A549 (cell line): ENCODE results near the gene SLC26A9. TPM values are rescaled to one million over a fixed set of nuclear protein-coding genes. Genes with fewer than 3 reads are reported as not detected.

Experiments used
- ATAC-seq, 2 experiments: fragments of 200-7000 bp in 1 of 2; fragments of >200 bp in 1 of 2; cut with Nextera tagmentation in 1 of 2; cut with Tn5 transposase in 1 of 2; 3 replicates each; pipeline versions ENCODE4 v1.8.0 to v1.9.1; 2018 to 2020; ENCODE audit warnings: mild to moderate bottlenecking in 1 of 2, moderate library complexity in 1 of 2
- CTCF ChIA-PET: fragments of 300-600 bp; sonication (Branson Sonifier 250); formaldehyde crosslinking; extraction: SDS; loops from one replicate; lab custom pipeline; 2021; ENCODE audit warnings: antibody characterized with exemption, inconsistent platforms; lab: Yijun Ruan, JAX
- POLR2A ChIA-PET: fragments of 350-600 bp; formaldehyde crosslinking; extraction: SDS; loops from one replicate; lab custom pipeline; 2021; ENCODE audit warnings: antibody characterized with exemption, inconsistent platforms; lab: Yijun Ruan, JAX
- DNase-seq, 2 experiments: peaks; one replicate each; pipeline versions ENCODE4 v3.0.0 to v3.0.0-alpha.2; 2011 to 2016; ENCODE audit warnings: low read depth in 1 of 2, low spot score in 1 of 2
- FAIRE-seq: peaks from 2 replicates; lab custom pipeline; 2011; peaks lifted over from hg19 to GRCh38; lab: Jason Lieb, UNC
- H3K27ac ChIP-seq, 2 experiments: fragments of >200 bp; sonication (Bioruptor Twin); formaldehyde crosslinking; 3 replicates each; pipeline ENCODE4 v1.5.1; 2016 to 2017
- H3K4me1 ChIP-seq: fragments of >200 bp; sonication (Bioruptor Twin); formaldehyde crosslinking; 3 replicates; pipeline ENCODE4 v1.6.1; 2016
- H3K4me2 ChIP-seq: fragments of >200 bp; sonication (Bioruptor Twin); formaldehyde crosslinking; 3 replicates; pipeline ENCODE4 v1.6.1; 2016
- H3K4me3 ChIP-seq: fragments of >200 bp; sonication (Bioruptor Twin); formaldehyde crosslinking; 3 replicates; pipeline ENCODE4 v1.5.1; 2016
- H3K9me3 ChIP-seq: fragments of >200 bp; sonication (Bioruptor Twin); formaldehyde crosslinking; 3 replicates; pipeline ENCODE4 v1.6.1; 2016
- CEBPB ChIP-seq, 2 experiments: fragments of >200 bp in 1 of 2; sonication (Bioruptor Twin) in 1 of 2; formaldehyde crosslinking in 1 of 2; IDR thresholded peaks; 2 replicates each; pipeline ENCODE4 v1.6.1; 2012 to 2016
- GATA3 ChIP-seq: IDR thresholded peaks from 2 replicates; pipeline ENCODE4 v1.6.1; 2012; ENCODE audit warnings: borderline replicate concordance
- HDAC2 ChIP-seq: fragments of 200-600 bp; sonication (generic); IDR thresholded peaks from 2 replicates; pipeline ENCODE4 v1.6.1; 2016
- HOXA7 ChIP-seq: fragments of 250-450 bp; sonication (Bioruptor Pico); IDR thresholded peaks from 2 replicates; pipeline ENCODE4 v1.5.0; 2020; ENCODE audit warnings: mild to moderate bottlenecking, moderate library complexity
- JUN ChIP-seq, 2 experiments: fragments of >200 bp; sonication (Bioruptor Twin); formaldehyde crosslinking; IDR thresholded peaks; 2 replicates in 1 of 2; 3 replicates in 1 of 2; pipeline ENCODE4 v1.6.1; 2016 to 2017
- KDM5A ChIP-seq: fragments of 200-600 bp; sonication (generic); IDR thresholded peaks from 2 replicates; pipeline ENCODE4 v1.6.1; 2016; ENCODE audit warnings: antibody characterized with exemption, mild to moderate bottlenecking
- NPAS2 ChIP-seq: fragments of 250-450 bp; sonication (Bioruptor Pico); IDR thresholded peaks from 2 replicates; pipeline ENCODE4 v1.8.0; 2022; ENCODE audit warnings: mild to moderate bottlenecking, moderate library complexity, borderline replicate concordance
- NR3C1 ChIP-seq: fragments of >200 bp; sonication (Bioruptor Twin); formaldehyde crosslinking; IDR thresholded peaks from 3 replicates; pipeline ENCODE4 v1.6.1; 2017
- PHF8 ChIP-seq: fragments of 200-600 bp; sonication (generic); IDR thresholded peaks from 2 replicates; pipeline ENCODE4 v1.6.1; 2016; ENCODE audit warnings: low read depth, mild to moderate bottlenecking, antibody characterized with exemption, moderate library complexity, borderline replicate concordance
- POLR2A ChIP-seq: IDR thresholded peaks from 2 replicates; pipeline ENCODE4 v1.6.1; 2012; ENCODE audit warnings: mild to moderate bottlenecking, low read length
- RARB ChIP-seq: fragments of 250-450 bp; sonication (Bioruptor Pico); IDR thresholded peaks from 2 replicates; pipeline ENCODE4 v1.8.0; 2021; ENCODE audit warnings: mild to moderate bottlenecking, moderate library complexity
- RFX5 ChIP-seq: fragments of 450-650 bp; IDR thresholded peaks from 2 replicates; pipeline ENCODE4 v1.7.1; 2014; ENCODE audit warnings: antibody characterized with exemption, mild to moderate bottlenecking, moderate library complexity
- RNF2 ChIP-seq: fragments of 200-600 bp; sonication (generic); IDR thresholded peaks from 2 replicates; pipeline ENCODE4 v1.6.1; 2016; ENCODE audit warnings: low read depth, mild to moderate bottlenecking, antibody characterized with exemption, moderate library complexity, borderline replicate concordance
- TFCP2L1 ChIP-seq: fragments of 250-450 bp; sonication (Bioruptor Pico); IDR thresholded peaks from 2 replicates; pipeline ENCODE4 v1.5.0; 2021; ENCODE audit warnings: mild to moderate bottlenecking
- TP53 ChIP-seq: fragments of 250-450 bp; sonication (Bioruptor Pico); IDR thresholded peaks from 2 replicates; pipeline ENCODE4 v1.5.0; 2021; ENCODE audit warnings: mild to moderate bottlenecking, moderate library complexity
- ZC3H11A ChIP-seq: fragments of 450-650 bp; IDR thresholded peaks from 2 replicates; pipeline ENCODE4 v1.6.1; 2014; ENCODE audit warnings: antibody characterized with exemption, mild to moderate bottlenecking
- ZFP36 ChIP-seq: fragments of 450-650 bp; IDR thresholded peaks from 2 replicates; pipeline ENCODE4 v1.6.1; 2014; ENCODE audit warnings: borderline replicate concordance; ENCODE audit not compliant: partially characterized antibody
- ZNF302 ChIP-seq: fragments of 250-450 bp; sonication (Bioruptor Pico); IDR thresholded peaks from 2 replicates; pipeline ENCODE4 v1.9.0; 2021; ENCODE audit warnings: inconsistent platforms, mild to moderate bottlenecking, moderate library complexity
- ZSCAN20 ChIP-seq: fragments of 250-450 bp; sonication (Bioruptor Pico); IDR thresholded peaks from 2 replicates; pipeline ENCODE4 v1.8.0; 2022; ENCODE audit warnings: mild to moderate bottlenecking, moderate library complexity
- whole genome bisulfite sequencing: methylation state at CpG from one replicate; pipeline ENCODE4 v1.1.6; 2017; ENCODE audit errors: missing lambda C conversion rate; 5-methylcytosine and 5-hydroxymethylcytosine counted together
- polyA plus RNA-seq, 4 experiments: library from polyadenylated mRNA; depleted of rRNA in 3 of 4; stranded (reverse); fragments of >200 nt; fragmentation: RNase III in 1 of 4; extraction: RNeasy Plus Mini Kit Qiagen cat#74134 plus additional on column Dnase treatment in 1 of 4; gene quantifications; 2 replicates in 3 of 4; 3 replicates in 1 of 4; pipeline ENCODE4 v1.2.3, GENCODE V29; 2011 to 2017
- TF ChIP-seq, protein P1 (sequence below): fragments of 200-600 bp; sonication (generic); IDR thresholded peaks from 2 replicates; pipeline ENCODE4 v1.6.1; 2016; ENCODE audit warnings: antibody characterized with exemption, mild to moderate bottlenecking, moderate library complexity
- TF ChIP-seq, protein P2 (sequence below): fragments of >200 bp; sonication (Bioruptor Twin); formaldehyde crosslinking; IDR thresholded peaks from 2 replicates; pipeline ENCODE4 v1.6.1; 2016
- TF ChIP-seq, protein P3 (sequence below): fragments of >200 bp; sonication (Bioruptor Twin); formaldehyde crosslinking; IDR thresholded peaks from 3 replicates; pipeline ENCODE4 v1.5.1; 2016
- TF ChIP-seq, protein P4 (sequence below): fragments of 250-450 bp; sonication (Bioruptor Pico); IDR thresholded peaks from 2 replicates; pipeline ENCODE4 v1.5.0; 2021; ENCODE audit warnings: mild to moderate bottlenecking, moderate library complexity, borderline replicate concordance
- TF ChIP-seq, protein P5 (sequence below): fragments of 250-450 bp; sonication (Bioruptor Pico); IDR thresholded peaks from 2 replicates; pipeline ENCODE4 v1.5.0; 2020; ENCODE audit warnings: low read depth, mild to moderate bottlenecking, moderate library complexity
- TF ChIP-seq, protein P6 (sequence below): fragments of >200 bp; sonication (Bioruptor Twin); formaldehyde crosslinking; IDR thresholded peaks from 3 replicates; pipeline ENCODE4 v1.6.1; 2016
- TF ChIP-seq, protein P7 (sequence below): fragments of 150-350 bp; IDR thresholded peaks from 2 replicates; pipeline ENCODE4 v1.6.1; 2014; ENCODE audit warnings: low read depth, mild to moderate bottlenecking, low read length

The SLC26A9 gene
- polyA plus RNA-seq, 2 of the 4 experiments (the other 2 are of a cell fraction), result 0.18 to 0.98 TPM

DNA sequence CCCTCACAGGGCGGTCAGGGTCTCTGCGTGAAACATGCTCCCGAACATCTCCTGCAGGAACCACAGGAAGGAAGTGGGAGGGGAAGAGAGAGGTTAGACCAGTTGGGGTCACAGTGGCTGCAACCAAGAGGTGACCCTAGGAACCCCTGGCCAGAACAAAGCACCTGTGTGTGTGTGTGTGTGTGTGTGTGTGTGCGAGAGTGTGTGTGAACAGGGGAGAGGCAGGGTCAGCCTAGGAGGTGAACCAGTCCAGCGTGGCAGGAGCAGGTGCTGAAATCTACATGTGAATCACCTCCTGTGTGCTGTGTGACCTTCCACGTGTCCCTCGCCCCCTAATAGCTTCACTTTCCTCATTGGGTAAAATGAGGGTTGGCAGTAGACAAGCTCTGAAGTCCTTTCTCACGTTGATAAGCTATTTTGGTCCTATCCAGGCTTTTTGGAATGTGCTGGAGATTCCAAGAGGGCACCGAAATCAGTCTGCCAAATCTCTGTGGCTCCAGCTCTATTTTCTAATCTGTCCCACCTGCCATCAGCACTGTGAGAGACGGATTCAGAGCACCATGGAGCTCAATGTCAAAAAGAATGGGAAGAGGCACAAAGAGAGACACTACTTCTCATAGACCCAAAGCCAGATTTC lies 27.8 kb downstream of the SLC26A9 start:
- POLR2A ChIA-PET, result no interaction called here
- 72% methylated on average over 10 of the region's 10 CpGs for whole genome bisulfite sequencing
- no peak for FAIRE-seq

DNA sequence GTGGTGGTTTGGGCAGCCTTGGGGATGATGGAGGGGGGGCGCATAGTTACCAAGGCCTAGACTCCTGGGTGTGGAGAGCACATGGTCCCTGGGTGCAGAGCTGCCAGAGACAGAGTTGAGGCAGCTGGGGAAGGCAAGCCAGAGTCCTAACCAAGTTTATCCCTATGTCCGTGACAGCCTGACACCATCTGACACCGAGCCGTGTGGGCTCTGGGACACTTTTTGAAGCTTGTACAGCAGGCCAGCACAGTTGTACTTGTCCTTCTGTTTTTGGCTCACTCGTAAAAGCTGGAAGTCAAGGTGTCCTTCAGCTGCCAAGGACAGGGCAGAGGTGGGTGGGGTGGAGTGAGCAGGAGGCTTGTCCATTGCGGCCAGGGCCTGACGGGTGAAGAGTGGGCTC lies 28.5 kb downstream of the SLC26A9 start:
- TF ChIP-seq ZC3H11A (no peak), ZNF302 (CRISPR knock-in tag) (no peak), KDM5A (no peak), TP53 (CRISPR knock-in tag) (no peak), NPAS2 (CRISPR knock-in tag) (no peak), GATA3 (no peak), CEBPB (IDR thresholded peaks at IDR 0.05) (no peak), RNF2 (no peak)
- TF ChIP-seq, protein P1, sequence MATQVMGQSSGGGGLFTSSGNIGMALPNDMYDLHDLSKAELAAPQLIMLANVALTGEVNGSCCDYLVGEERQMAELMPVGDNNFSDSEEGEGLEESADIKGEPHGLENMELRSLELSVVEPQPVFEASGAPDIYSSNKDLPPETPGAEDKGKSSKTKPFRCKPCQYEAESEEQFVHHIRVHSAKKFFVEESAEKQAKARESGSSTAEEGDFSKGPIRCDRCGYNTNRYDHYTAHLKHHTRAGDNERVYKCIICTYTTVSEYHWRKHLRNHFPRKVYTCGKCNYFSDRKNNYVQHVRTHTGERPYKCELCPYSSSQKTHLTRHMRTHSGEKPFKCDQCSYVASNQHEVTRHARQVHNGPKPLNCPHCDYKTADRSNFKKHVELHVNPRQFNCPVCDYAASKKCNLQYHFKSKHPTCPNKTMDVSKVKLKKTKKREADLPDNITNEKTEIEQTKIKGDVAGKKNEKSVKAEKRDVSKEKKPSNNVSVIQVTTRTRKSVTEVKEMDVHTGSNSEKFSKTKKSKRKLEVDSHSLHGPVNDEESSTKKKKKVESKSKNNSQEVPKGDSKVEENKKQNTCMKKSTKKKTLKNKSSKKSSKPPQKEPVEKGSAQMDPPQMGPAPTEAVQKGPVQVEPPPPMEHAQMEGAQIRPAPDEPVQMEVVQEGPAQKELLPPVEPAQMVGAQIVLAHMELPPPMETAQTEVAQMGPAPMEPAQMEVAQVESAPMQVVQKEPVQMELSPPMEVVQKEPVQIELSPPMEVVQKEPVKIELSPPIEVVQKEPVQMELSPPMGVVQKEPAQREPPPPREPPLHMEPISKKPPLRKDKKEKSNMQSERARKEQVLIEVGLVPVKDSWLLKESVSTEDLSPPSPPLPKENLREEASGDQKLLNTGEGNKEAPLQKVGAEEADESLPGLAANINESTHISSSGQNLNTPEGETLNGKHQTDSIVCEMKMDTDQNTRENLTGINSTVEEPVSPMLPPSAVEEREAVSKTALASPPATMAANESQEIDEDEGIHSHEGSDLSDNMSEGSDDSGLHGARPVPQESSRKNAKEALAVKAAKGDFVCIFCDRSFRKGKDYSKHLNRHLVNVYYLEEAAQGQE, result no peak
- TF ChIP-seq, protein P2, sequence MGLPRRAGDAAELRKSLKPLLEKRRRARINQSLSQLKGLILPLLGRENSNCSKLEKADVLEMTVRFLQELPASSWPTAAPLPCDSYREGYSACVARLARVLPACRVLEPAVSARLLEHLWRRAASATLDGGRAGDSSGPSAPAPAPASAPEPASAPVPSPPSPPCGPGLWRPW, result no peak
- TF ChIP-seq, protein P3, sequence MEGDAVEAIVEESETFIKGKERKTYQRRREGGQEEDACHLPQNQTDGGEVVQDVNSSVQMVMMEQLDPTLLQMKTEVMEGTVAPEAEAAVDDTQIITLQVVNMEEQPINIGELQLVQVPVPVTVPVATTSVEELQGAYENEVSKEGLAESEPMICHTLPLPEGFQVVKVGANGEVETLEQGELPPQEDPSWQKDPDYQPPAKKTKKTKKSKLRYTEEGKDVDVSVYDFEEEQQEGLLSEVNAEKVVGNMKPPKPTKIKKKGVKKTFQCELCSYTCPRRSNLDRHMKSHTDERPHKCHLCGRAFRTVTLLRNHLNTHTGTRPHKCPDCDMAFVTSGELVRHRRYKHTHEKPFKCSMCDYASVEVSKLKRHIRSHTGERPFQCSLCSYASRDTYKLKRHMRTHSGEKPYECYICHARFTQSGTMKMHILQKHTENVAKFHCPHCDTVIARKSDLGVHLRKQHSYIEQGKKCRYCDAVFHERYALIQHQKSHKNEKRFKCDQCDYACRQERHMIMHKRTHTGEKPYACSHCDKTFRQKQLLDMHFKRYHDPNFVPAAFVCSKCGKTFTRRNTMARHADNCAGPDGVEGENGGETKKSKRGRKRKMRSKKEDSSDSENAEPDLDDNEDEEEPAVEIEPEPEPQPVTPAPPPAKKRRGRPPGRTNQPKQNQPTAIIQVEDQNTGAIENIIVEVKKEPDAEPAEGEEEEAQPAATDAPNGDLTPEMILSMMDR, result no peak
- TF ChIP-seq, protein P4, sequence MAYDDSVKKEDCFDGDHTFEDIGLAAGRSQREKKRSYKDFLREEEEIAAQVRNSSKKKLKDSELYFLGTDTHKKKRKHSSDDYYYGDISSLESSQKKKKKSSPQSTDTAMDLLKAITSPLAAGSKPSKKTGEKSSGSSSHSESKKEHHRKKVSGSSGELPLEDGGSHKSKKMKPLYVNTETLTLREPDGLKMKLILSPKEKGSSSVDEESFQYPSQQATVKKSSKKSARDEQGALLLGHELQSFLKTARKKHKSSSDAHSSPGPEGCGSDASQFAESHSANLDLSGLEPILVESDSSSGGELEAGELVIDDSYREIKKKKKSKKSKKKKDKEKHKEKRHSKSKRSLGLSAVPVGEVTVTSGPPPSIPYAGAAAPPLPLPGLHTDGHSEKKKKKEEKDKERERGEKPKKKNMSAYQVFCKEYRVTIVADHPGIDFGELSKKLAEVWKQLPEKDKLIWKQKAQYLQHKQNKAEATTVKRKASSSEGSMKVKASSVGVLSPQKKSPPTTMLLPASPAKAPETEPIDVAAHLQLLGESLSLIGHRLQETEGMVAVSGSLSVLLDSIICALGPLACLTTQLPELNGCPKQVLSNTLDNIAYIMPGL (CRISPR knock-in tag), result no peak
- TF ChIP-seq, protein P5, sequence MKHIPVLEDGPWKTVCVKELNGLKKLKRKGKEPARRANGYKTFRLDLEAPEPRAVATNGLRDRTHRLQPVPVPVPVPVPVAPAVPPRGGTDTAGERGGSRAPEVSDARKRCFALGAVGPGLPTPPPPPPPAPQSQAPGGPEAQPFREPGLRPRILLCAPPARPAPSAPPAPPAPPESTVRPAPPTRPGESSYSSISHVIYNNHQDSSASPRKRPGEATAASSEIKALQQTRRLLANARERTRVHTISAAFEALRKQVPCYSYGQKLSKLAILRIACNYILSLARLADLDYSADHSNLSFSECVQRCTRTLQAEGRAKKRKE (CRISPR knock-in tag), result no peak
- no peak for FAIRE-seq
- Histone ChIP-seq H3K4me1 (peaks cover 22% of the 10 kb centered on the region), H3K9me3 (no peaks in the 10 kb centered on the region), H3K4me2 (no peak overlapping the region), H3K4me3 (no peak overlapping the region), H3K27ac (peak overlapping the region in 1 of 2 experiments; percentile 52; a peak in 2 of 6 replicates)
- POLR2A ChIA-PET, result no interaction called here
- CTCF ChIA-PET, result interaction anchor here (1.2 to 23.3 kb wide), 4 partner anchors 17 to 190 kb away, joined by 3 to 822 read pairs (median 144); no protein-coding TSS in a partner anchor
- DNase-seq, result no peak
- ATAC-seq, result no peak
- WGBS, result 84% methylated on average over 6 of the region's 7 CpGs

More for the DNA sequence above, 27.8 kb downstream of the SLC26A9 start:
- no peak for ATAC-seq
- TF ChIP-seq HOXA7 (CRISPR knock-in tag) (no peak), HDAC2 (no peak), POLR2A (no peak), ZSCAN20 (CRISPR knock-in tag) (no peak), NR3C1 (no peak), PHF8 (no peak), ZFP36 (no peak), RARB (no peak), GATA3 (no peak), RFX5 (no peak), ZC3H11A (no peak), TFCP2L1 (CRISPR knock-in tag) (no peak), ZNF302 (CRISPR knock-in tag) (no peak), JUN (IDR thresholded peaks at IDR 0.05) (no peak)
- TF ChIP-seq, protein P5 (CRISPR knock-in tag), result no peak
- TF ChIP-seq, protein P6, sequence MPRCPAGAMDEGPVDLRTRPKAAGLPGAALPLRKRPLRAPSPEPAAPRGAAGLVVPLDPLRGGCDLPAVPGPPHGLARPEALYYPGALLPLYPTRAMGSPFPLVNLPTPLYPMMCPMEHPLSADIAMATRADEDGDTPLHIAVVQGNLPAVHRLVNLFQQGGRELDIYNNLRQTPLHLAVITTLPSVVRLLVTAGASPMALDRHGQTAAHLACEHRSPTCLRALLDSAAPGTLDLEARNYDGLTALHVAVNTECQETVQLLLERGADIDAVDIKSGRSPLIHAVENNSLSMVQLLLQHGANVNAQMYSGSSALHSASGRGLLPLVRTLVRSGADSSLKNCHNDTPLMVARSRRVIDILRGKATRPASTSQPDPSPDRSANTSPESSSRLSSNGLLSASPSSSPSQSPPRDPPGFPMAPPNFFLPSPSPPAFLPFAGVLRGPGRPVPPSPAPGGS, result no peak
- TF ChIP-seq, protein P7, sequence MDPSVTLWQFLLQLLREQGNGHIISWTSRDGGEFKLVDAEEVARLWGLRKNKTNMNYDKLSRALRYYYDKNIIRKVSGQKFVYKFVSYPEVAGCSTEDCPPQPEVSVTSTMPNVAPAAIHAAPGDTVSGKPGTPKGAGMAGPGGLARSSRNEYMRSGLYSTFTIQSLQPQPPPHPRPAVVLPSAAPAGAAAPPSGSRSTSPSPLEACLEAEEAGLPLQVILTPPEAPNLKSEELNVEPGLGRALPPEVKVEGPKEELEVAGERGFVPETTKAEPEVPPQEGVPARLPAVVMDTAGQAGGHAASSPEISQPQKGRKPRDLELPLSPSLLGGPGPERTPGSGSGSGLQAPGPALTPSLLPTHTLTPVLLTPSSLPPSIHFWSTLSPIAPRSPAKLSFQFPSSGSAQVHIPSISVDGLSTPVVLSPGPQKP, result no peak
- TF ChIP-seq, all 56 proteins: peak for 0
- peak overlapping the region in 1 of 2 experiments; percentile 52; a peak in 1 of 6 replicates for H3K27ac ChIP-seq
- CTCF ChIA-PET, result interaction anchor here (0.6 to 23.3 kb wide), 5 partner anchors 8 to 189 kb away, joined by 3 to 822 read pairs (median 80); no protein-coding TSS in a partner anchor
- H3K4me3 ChIP-seq, result no peak overlapping the region
- DNase-seq, result no peak
- peaks cover 22% of the 10 kb centered on the region for H3K4me1 ChIP-seq
- no peaks in the 10 kb centered on the region for H3K9me3 ChIP-seq
- H3K4me2 ChIP-seq, result no peak overlapping the region
